Fibroblast of villous mesenchyme (primary cell): ENCODE measurements around the gene SCG5. TPM values are rescaled to one million over a fixed set of nuclear protein-coding genes. Genes with fewer than 3 reads are reported as not detected.

ENCODE experiments used
- DNase-seq: peaks from one replicate; pipeline ENCODE4 v3.0.0-alpha.2; 2010; ENCODE audit warnings: low read depth
- H3K4me3 ChIP-seq: 2 replicates; pipeline ENCODE4 v1.5.1; 2011; ENCODE audit warnings: low read depth, mild to moderate bottlenecking, low read length
- total RNA-seq: library from RNA; depleted of rRNA; stranded (reverse); fragments of >200 nt; gene quantifications from 2 replicates; pipeline ENCODE4 v1.2.3, GENCODE V29; 2012
- TF ChIP-seq, protein P1 (sequence below): IDR thresholded peaks from 2 replicates; pipeline ENCODE4 v1.5.1; 2012; ENCODE audit warnings: low read depth, mild to moderate bottlenecking, low read length; ENCODE audit not compliant: insufficient read depth

SCG5 gene
- total RNA-seq, 1 donor = 17.7 TPM

DNA sequence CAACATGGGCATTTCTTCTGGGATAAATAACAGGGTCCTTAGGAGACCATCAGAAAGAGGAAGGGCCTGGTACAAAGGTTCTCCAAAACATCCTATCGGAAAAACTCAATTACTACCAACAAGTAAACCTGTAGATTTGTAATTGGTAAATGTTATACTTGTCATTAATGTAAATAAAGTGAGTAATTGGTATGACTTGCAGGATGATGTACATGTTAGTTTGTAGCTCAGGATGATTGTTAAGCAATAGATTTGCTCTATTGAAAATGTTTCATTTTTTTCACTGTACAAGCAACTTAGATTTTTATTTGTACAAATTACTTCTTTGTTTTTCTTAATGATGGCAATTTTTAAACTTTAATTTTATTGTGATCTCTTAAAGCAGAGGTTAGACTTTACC lies 3.8 kb upstream of the SCG5 start:
- peak; percentile 40 for DNase-seq
- TF ChIP-seq, protein P1, sequence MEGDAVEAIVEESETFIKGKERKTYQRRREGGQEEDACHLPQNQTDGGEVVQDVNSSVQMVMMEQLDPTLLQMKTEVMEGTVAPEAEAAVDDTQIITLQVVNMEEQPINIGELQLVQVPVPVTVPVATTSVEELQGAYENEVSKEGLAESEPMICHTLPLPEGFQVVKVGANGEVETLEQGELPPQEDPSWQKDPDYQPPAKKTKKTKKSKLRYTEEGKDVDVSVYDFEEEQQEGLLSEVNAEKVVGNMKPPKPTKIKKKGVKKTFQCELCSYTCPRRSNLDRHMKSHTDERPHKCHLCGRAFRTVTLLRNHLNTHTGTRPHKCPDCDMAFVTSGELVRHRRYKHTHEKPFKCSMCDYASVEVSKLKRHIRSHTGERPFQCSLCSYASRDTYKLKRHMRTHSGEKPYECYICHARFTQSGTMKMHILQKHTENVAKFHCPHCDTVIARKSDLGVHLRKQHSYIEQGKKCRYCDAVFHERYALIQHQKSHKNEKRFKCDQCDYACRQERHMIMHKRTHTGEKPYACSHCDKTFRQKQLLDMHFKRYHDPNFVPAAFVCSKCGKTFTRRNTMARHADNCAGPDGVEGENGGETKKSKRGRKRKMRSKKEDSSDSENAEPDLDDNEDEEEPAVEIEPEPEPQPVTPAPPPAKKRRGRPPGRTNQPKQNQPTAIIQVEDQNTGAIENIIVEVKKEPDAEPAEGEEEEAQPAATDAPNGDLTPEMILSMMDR = no peak
- no peak overlapping the region for H3K4me3 ChIP-seq

DNA sequence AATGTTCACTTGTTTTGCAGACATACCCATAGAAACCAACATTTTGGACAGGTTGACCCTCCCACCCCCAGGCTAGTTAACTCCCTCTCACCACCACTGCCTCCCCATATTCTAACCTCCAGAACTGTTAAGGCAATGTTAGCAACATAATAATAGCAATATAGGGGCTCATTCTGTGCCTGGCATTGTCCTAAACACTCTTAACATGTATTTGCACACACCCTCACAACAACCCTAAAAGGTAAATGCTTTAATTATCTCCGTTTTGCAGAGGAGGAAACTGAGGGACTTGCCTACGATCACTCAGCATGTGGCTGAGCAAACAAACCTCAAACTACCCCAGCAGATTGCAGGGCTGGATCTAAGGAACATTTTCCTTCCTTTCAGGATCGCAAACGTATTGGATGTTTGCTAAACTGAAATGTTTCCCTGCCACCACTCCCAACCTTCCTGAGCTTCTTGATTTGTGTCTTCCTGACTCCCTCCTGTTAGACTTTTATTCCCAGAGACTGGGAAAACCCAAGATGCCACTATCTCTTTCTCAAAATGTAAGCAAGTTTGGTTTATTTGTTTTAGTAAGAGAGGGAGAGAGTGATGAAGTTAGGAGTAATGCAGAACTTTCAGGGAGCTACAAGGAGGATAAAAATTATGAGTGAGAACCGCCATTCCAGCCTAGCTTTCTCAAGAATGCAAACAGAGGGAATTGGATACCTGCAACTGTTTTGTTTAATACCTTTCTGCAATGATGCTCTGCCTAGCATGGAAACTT lies 1.3 kb downstream of the SCG5 start:
- TF ChIP-seq, protein P1 = no peak
- no peak overlapping the region for H3K4me3 ChIP-seq
- DNase-seq = no peak

DNA sequence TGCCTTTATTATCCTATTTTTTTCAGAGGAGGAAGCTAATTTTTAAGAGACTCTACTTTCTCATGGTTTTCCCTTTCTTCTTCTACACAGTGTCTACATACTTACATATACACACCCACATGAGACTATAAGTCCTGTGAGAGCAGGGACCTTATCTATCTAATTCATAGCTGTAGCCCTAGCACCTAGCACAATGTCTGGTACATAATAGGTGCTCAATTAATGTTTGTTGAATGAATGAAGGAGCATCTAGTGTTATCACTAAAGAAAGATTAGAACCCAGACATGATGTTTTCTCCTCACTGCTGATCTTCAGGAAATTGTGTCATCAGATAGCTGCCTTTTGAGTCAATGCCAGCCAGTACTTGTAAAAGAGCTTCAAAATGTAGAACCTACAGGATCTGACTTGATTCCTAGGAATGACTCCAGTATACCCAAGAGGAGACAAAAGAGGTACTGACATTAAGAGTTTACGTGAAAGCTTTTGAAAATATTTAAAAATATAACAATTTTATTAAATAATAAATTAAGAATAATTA lies 2.5 kb downstream of the SCG5 start:
- no peak overlapping the region for H3K4me3 ChIP-seq
- TF ChIP-seq, protein P1 = no peak
- no peak for DNase-seq

DNA sequence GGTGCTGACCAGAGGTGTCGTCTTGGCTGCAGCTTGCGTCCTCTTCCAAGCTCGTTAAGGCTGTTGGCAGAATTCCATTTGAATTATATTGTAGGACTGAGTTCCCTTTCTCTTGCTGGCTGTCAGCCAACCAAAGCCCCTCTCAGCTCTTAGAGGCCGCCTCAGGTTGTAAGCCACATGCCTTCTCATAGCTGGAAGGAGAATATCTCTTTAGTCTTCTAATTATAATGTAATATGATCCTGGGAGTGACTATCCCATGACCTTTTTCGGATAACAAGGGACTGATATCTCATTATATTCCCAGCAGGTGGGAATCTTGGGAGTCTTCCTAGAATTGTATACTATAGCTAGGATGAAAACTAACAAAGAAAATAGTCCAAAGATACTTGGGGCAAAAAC lies 4.8 kb downstream of the SCG5 start:
- TF ChIP-seq, protein P1 = no peak
- no peak for DNase-seq
- no peak overlapping the region for H3K4me3 ChIP-seq

DNA sequence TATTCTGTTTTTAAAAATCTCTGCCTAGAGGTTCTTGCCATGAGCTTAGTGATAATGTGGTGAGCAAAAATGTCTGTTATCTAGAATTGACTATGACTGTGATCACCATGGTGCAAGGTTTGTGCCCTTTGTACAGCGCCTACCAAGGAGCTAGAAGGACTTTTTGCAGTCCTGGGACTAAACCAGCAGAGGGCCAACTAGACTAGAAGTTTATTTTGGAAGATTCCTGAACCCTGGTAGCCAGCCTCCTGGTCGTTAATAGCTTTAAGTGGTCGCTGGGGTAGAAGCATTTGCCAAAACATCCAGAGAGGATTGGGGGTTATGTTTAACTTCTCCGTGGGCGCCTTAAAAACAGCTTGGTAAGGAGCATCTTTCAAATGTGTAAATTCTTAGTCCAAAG lies 7.8 kb downstream of the SCG5 start:
- H3K4me3 ChIP-seq = no peak overlapping the region
- TF ChIP-seq, protein P1 = peak; percentile 60

DNA sequence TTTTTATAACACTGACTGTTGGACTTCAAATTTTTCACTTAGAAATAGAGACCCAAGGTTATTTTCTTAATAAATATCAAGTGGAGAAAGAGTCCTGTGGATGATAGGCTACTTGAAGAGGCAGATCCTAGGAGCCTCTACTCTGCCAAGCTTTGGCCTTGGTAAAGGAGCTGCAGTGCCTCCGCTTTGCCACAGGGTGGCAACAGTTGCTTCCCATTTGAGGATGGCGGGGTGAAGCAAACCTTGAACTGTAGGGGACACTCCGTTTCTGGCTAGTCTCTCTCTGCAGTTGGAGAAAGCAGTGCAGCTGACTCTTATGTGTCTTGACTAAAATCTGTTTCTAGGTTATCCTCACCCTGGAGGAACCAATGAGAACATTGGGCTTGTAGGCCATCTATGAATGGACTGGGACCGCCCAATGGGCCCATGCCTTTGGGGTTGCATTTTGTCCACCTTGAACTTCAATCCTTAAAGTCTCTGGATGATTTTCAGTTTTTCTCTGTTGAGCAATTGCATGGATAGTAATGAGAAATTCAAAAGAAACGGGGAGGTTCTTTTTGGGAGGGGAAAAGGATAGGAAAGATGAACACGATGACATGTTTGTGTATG lies 9.8 kb downstream of the SCG5 start:
- peak; percentile 60 for DNase-seq

More for the DNA sequence above, 7.8 kb downstream of the SCG5 start:
- no peak for DNase-seq

More for the DNA sequence above, 9.8 kb downstream of the SCG5 start:
- no peak overlapping the region for H3K4me3 ChIP-seq
- TF ChIP-seq, protein P1 = peak; percentile 96
